Astrocyte of the spinal cord (primary cell): ENCODE results near the gene TMEM178B.

Experiments
- DNase-seq: peaks from one replicate; pipeline ENCODE4 v3.0.0; 2011; ENCODE audit warnings: low read depth, low spot score
- H3K4me3 ChIP-seq: 2 replicates; pipeline ENCODE4 v1.5.1; 2011; ENCODE audit warnings: low read depth, mild to moderate bottlenecking, low read length, moderate library complexity
- CTCF ChIP-seq: IDR thresholded peaks from 2 replicates; pipeline ENCODE4 v1.5.1; 2012; ENCODE audit warnings: low read depth, mild to moderate bottlenecking, low read length, inconsistent platforms
- in situ Hi-C: cut with HindIII; loops from 2 replicates; pipeline ENCODE4 v1.10.0; 2017; ENCODE audit warnings: low sequenced_read_pairs

Gene TMEM178B

GRCh38 chr7:141302617-141303016 is 228.8 kb downstream of the TMEM178B start:
- no peak for TF ChIP-seq CTCF
- in situ Hi-C loops, result no loop called here
- H3K4me3 ChIP-seq, result no peak overlapping the region
- no peak for DNase-seq

- TF ChIP-seq CTCF, result no peak
- no peak for DNase-seq
- in situ Hi-C loops, result no loop called here
- H3K4me3 ChIP-seq, result no peak overlapping the region
Observed at GRCh38 chr7:141304291-141304690, 230.4 kb downstream of the TMEM178B start.

- no peak for TF ChIP-seq CTCF
- no peak overlapping the region for H3K4me3 ChIP-seq
- no peak for DNase-seq
- in situ Hi-C loops, result no loop called here
Observed at GRCh38 chr7:141306081-141306480, 232.2 kb downstream of the TMEM178B start.

- no peak for DNase-seq
- in situ Hi-C loops, result no loop called here
- no peak for TF ChIP-seq CTCF
Observed at GRCh38 chr7:141312395-141312794, 238.5 kb downstream of the TMEM178B start.

GRCh38 chr7:141312828-141313521 is 239.1 kb downstream of the TMEM178B start:
- DNase-seq, result no peak
- TF ChIP-seq CTCF, result no peak
- no peak overlapping the region for H3K4me3 ChIP-seq
- in situ Hi-C loops, result no loop called here

More at GRCh38 chr7:141312395-141312794, 238.5 kb downstream of the TMEM178B start:
- H3K4me3 ChIP-seq, result no peak overlapping the region

- in situ Hi-C loops, result no loop called here
- no peak for TF ChIP-seq CTCF
- DNase-seq, result no peak
- H3K4me3 ChIP-seq, result no peak overlapping the region
Observed at GRCh38 chr7:141313896-141314295, 240.0 kb downstream of the TMEM178B start.
